AG04450 (cell line): Measurements from ENCODE around the gene FAM111A. TPM values are rescaled to one million over a fixed set of nuclear protein-coding genes. Genes with fewer than 3 reads are reported as not detected.

ENCODE experiments used
- CTCF ChIA-PET: fragments of 300-600, 350-600 bp; formaldehyde crosslinking; extraction: SDS; loops from one replicate; lab custom pipeline; 2022; ENCODE audit warnings: antibody characterized with exemption, inconsistent platforms; lab: Charles Lee
- POLR2A ChIA-PET: fragments of 350-600 bp; formaldehyde crosslinking; extraction: SDS; loops from one replicate; lab custom pipeline; 2021; ENCODE audit warnings: antibody characterized with exemption, inconsistent platforms; lab: Yijun Ruan, JAX
- DNase-seq: peaks from one replicate; pipeline ENCODE4 v3.0.0-alpha.2; 2011; ENCODE audit warnings: low read depth, low spot score
- H3K27ac ChIP-seq: one replicate; pipeline ENCODE4 v1.5.1; 2012; ENCODE audit warnings: low read depth, low read length, control low read depth
- H3K27me3 ChIP-seq: one replicate; pipeline ENCODE4 v1.6.0; 2012; ENCODE audit warnings: low read length; ENCODE audit not compliant: control insufficient read depth, insufficient read depth
- H3K4me3 ChIP-seq: 2 replicates; pipeline ENCODE4 v1.5.1; 2011; ENCODE audit warnings: mild to moderate bottlenecking, low read depth, low read length, control low read depth
- H3K9me3 ChIP-seq: 2 replicates; pipeline ENCODE4 v1.5.1; 2012; ENCODE audit warnings: low read length; ENCODE audit not compliant: control insufficient read depth, insufficient read depth
- polyA plus RNA-seq: library from polyadenylated mRNA; depleted of rRNA; stranded (reverse); fragments of >200 nt; gene quantifications from 2 replicates; pipeline ENCODE4 v1.2.3, GENCODE V29; 2011
- TF ChIP-seq, protein P1 (sequence below): IDR thresholded peaks from 2 replicates; pipeline ENCODE4 v1.5.1; 2011; ENCODE audit warnings: low read depth, low read length, control low read depth, inconsistent platforms

Gene FAM111A
- polyA plus RNA-seq, 1 experiment, result 23.1 TPM

DNA sequence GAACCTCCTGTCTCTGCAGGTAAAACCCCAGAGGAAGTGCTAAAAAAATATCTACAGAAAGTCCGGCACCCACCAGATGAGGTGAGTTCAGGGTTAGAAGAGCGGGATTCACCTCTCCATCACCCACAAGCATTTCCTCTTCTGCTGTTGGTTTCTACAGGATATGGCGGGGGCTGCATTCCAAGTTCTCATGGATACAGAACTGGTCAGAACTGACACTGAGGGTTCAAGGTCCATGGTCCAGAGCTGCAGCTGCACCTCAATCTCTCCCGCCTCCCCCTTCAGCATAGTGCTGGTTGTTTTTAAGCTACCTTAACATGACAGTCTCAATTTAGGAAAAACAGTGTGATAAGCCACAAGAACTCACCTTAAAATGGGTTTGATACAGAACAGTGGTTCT is 48.4 kb downstream of the FAM111A start:
- Histone ChIP-seq H3K4me3 (no peak overlapping the region), H3K27ac (no peak overlapping the region), H3K9me3 (no peaks in the 10 kb centered on the region), H3K27me3 (no peaks in the 10 kb centered on the region)
- POLR2A ChIA-PET, result no interaction called here
- CTCF ChIA-PET, result interaction anchor here (1.1 to 9.9 kb wide), 3 partner anchors 15 to 30 kb away, joined by 3 to 151 read pairs (median 15); partner anchors contain the start of gene DTX4
- TF ChIP-seq, protein P1, sequence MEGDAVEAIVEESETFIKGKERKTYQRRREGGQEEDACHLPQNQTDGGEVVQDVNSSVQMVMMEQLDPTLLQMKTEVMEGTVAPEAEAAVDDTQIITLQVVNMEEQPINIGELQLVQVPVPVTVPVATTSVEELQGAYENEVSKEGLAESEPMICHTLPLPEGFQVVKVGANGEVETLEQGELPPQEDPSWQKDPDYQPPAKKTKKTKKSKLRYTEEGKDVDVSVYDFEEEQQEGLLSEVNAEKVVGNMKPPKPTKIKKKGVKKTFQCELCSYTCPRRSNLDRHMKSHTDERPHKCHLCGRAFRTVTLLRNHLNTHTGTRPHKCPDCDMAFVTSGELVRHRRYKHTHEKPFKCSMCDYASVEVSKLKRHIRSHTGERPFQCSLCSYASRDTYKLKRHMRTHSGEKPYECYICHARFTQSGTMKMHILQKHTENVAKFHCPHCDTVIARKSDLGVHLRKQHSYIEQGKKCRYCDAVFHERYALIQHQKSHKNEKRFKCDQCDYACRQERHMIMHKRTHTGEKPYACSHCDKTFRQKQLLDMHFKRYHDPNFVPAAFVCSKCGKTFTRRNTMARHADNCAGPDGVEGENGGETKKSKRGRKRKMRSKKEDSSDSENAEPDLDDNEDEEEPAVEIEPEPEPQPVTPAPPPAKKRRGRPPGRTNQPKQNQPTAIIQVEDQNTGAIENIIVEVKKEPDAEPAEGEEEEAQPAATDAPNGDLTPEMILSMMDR, result no peak
- DNase-seq, result no peak

DNA sequence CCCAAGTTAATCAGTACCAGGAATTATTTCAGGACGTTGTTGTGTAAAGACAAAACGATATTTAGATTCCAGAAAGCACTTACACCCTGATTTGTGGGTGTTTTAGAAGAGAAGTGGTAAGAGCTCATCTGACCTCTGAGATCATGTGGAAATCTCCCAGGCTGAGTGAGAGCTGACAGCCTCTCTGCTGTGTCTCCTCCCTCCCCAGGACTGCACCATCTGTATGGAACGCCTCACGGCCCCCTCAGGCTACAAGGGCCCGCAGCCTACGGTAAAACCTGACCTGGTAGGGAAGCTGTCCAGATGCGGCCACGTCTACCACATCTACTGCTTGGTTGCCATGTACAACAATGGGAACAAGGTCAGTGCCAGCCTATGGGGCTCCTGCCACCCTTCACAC is 49.2 kb downstream of the FAM111A start:
- TF ChIP-seq, protein P1, result no peak
- H3K27ac ChIP-seq, result no peak overlapping the region
- no peak overlapping the region for H3K4me3 ChIP-seq
- no peaks in the 10 kb centered on the region for H3K27me3 ChIP-seq
- CTCF ChIA-PET, result interaction anchor here (1.1 to 3.6 kb wide), 4 partner anchors 14 to 32 kb away, joined by 3 to 29 read pairs (median 16); partner anchors contain the start of gene DTX4
- POLR2A ChIA-PET, result no interaction called here
- H3K9me3 ChIP-seq, result no peaks in the 10 kb centered on the region
- no peak for DNase-seq

DNA sequence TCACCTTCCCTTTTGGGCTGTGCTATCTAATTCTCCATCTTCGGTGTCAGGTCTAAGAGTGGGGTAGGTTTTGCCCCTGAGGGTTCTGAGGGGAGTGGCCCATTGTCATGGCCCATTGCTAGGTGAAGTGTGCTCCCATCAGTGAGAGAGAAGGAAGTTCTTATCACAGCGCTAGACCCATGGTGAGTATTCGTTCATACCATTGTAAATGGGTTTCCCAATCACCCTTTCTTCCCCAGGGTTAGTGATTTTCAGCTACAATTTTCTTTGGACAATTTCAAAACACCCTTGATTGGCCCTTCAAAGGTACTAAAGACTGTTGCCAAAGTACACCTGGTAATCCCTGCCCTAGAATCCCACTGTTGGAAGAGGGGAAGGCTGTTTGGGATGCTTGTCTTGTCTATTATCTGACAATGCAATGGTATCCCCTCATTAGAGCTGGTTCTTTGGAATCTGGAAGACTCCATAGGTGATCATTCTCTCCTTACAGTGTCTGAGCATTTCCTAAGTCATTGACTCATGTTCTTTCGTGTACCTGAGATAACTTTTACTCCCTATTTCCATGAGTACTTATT is 49.9 kb downstream of the FAM111A start:
- H3K27me3 ChIP-seq, result no peaks in the 10 kb centered on the region
- H3K9me3 ChIP-seq, result no peaks in the 10 kb centered on the region
- TF ChIP-seq, protein P1, result no peak
- H3K4me3 ChIP-seq, result no peak overlapping the region
- CTCF ChIA-PET, result interaction anchor here (1.1 to 3.6 kb wide), 4 partner anchors 13 to 31 kb away, joined by 3 to 29 read pairs (median 16); partner anchors contain the start of gene DTX4
- no peak for DNase-seq
- POLR2A ChIA-PET, result no interaction called here
- H3K27ac ChIP-seq, result no peak overlapping the region

DNA sequence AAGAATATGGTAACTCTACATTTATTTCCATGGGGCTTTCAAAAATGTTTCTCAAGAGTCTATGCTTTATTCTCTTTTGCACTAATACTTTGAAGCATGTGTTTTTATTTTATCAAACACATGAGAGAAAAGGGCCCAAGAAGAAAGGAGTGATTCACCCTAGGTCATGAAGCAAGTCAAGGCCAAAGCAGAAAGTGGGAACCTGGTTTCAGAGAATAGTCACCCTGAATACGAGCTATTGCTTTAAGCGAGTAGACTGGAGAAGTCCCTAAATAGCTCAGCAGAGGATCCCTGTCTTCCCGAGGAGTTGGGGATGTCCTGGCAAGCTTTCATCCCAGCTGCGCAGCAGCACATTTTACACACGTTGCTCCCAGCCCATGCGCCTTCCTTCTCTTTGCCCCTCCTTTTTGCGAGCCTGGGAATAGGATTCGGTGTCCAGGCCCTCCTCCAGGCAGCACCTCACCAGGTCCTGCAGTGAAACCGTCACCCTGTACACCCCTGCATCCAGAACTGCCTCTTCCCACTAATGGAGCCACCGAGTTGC is 51.0 kb downstream of the FAM111A start:
- CTCF ChIA-PET, result interaction anchor here (0.9 to 3.6 kb wide), 5 partner anchors 8 to 30 kb away, joined by 3 to 29 read pairs (median 3); partner anchors contain the start of gene DTX4

DNA sequence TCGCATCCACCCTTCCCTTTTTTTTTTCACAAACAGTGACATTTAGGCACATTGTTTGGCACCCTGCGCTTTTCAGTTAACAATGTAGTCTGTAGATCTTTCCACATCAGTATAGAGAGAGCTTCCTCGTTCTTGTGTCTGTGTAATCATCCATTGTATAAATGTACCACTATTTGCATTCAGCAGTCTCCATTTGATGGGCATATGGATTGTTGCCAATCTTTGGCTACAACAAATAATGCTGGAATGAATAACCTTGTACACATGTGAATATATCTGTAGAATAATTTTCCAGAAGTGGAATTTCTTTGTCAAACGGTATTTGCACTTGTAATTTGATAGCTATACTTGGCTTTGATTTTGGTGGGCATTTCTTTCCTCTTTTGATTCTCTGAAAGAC is 52.9 kb downstream of the FAM111A start:
- CTCF ChIA-PET, result interaction anchor here (1.2 to 1.7 kb wide), 2 partner anchors 9 to 11 kb away, joined by 5 to 8 read pairs; no protein-coding TSS in a partner anchor
- no peak overlapping the region for H3K27ac ChIP-seq

More for the DNA sequence above, 51.0 kb downstream of the FAM111A start:
- TF ChIP-seq, protein P1, result no peak
- H3K9me3 ChIP-seq, result no peaks in the 10 kb centered on the region
- no peak overlapping the region for H3K4me3 ChIP-seq
- DNase-seq, result no peak
- H3K27me3 ChIP-seq, result no peaks in the 10 kb centered on the region
- no peak overlapping the region for H3K27ac ChIP-seq
- POLR2A ChIA-PET, result no interaction called here

More for the DNA sequence above, 52.9 kb downstream of the FAM111A start:
- Histone ChIP-seq H3K4me3 (no peak overlapping the region), H3K9me3 (no peaks in the 10 kb centered on the region), H3K27me3 (no peaks in the 10 kb centered on the region)
- POLR2A ChIA-PET, result no interaction called here
- DNase-seq, result no peak
- TF ChIP-seq, protein P1, result no peak
